Measurements from ENCODE around the gene MOSPD2. TPM values are rescaled to one million over a fixed set of nuclear protein-coding genes. Genes with fewer than 3 reads are reported as not detected.

The MOSPD2 gene
- total RNA-seq, 2 donors from 2014 or later: 12.1 to 23.1 TPM

GRCh38 chrX:14926471-14926870 lies 53.2 kb downstream of the MOSPD2 start:
- Histone ChIP-seq H3K27me3 (replicated peaks; ENCODE audit: insufficient read depth) (no peaks in the 10 kb centered on the region), H3K9me3 (no peaks in the 10 kb centered on the region), H3K36me3 (no peaks in the 10 kb centered on the region), H3K27ac (no peak overlapping the region), H3K4me3 (no peak overlapping the region), H3K4me1 (replicated peaks) (no peaks in the 10 kb centered on the region)
- TF ChIP-seq CTCF (IDR thresholded peaks at IDR 0.05) (no peak), POLR2A (IDR thresholded peaks at IDR 0.05) (no peak), POLR2AphosphoS5 (IDR thresholded peaks at IDR 0.05) (no peak)
- intact Hi-C loops (cut with DNase I): no loop called here
- 62% methylated on average over 1 of the region's 1 CpG for WGBS
- no peak for DNase-seq (ENCODE audit: low spot score)

- intact Hi-C loops (cut with DNase I): no loop called here
- DNase-seq (ENCODE audit: low spot score): no peak
- no peak overlapping the region for H3K4me3 ChIP-seq
- no peaks in the 10 kb centered on the region for H3K27me3 ChIP-seq (replicated peaks; ENCODE audit: insufficient read depth)
- TF ChIP-seq POLR2A (IDR thresholded peaks at IDR 0.05): no peak
- no peak for TF ChIP-seq CTCF (IDR thresholded peaks at IDR 0.05)
- TF ChIP-seq POLR2AphosphoS5 (IDR thresholded peaks at IDR 0.05): no peak
- no peaks in the 10 kb centered on the region for H3K36me3 ChIP-seq
- no peaks in the 10 kb centered on the region for H3K9me3 ChIP-seq
- WGBS: 38% methylated on average over 5 of the region's 5 CpGs
- no peak overlapping the region for H3K27ac ChIP-seq
- H3K4me1 ChIP-seq (replicated peaks): no peaks in the 10 kb centered on the region
Observed at GRCh38 chrX:14927401-14927800, 54.2 kb downstream of the MOSPD2 start.

- no peaks in the 10 kb centered on the region for H3K4me1 ChIP-seq (replicated peaks)
- H3K36me3 ChIP-seq: no peaks in the 10 kb centered on the region
- intact Hi-C loops (cut with DNase I): no loop called here
Observed at GRCh38 chrX:14930663-14931062, 57.4 kb downstream of the MOSPD2 start.

GRCh38 chrX:14932136-14932535 lies 58.9 kb downstream of the MOSPD2 start:
- TF ChIP-seq CTCF (IDR thresholded peaks at IDR 0.05) (no peak), POLR2A (IDR thresholded peaks at IDR 0.05) (no peak), POLR2AphosphoS5 (IDR thresholded peaks at IDR 0.05) (no peak)
- WGBS: 80% methylated on average over 1 of the region's 1 CpG
- no peak for DNase-seq (ENCODE audit: low spot score)
- intact Hi-C loops (cut with DNase I): no loop called here
- no peaks in the 10 kb centered on the region for H3K4me1 ChIP-seq (replicated peaks)
- H3K27me3 ChIP-seq (replicated peaks; ENCODE audit: insufficient read depth): no peaks in the 10 kb centered on the region
- no peaks in the 10 kb centered on the region for H3K36me3 ChIP-seq
- H3K9me3 ChIP-seq: no peaks in the 10 kb centered on the region
- H3K4me3 ChIP-seq: no peak overlapping the region
- H3K27ac ChIP-seq: no peak overlapping the region

More at GRCh38 chrX:14930663-14931062, 57.4 kb downstream of the MOSPD2 start:
- H3K9me3 ChIP-seq: no peaks in the 10 kb centered on the region
- WGBS: 62% methylated on average over 1 of the region's 1 CpG
- TF ChIP-seq CTCF (IDR thresholded peaks at IDR 0.05) (no peak), POLR2AphosphoS5 (IDR thresholded peaks at IDR 0.05) (no peak), POLR2A (IDR thresholded peaks at IDR 0.05) (no peak)
- H3K27ac ChIP-seq: no peak overlapping the region
- H3K4me3 ChIP-seq: no peak overlapping the region
- H3K27me3 ChIP-seq (replicated peaks; ENCODE audit: insufficient read depth): no peaks in the 10 kb centered on the region
- DNase-seq (ENCODE audit: low spot score): no peak

- WGBS: 85% methylated on average over 1 of the region's 1 CpG
- no peak for TF ChIP-seq CTCF (IDR thresholded peaks at IDR 0.05)
- TF ChIP-seq POLR2A (IDR thresholded peaks at IDR 0.05): no peak
- no peak for TF ChIP-seq POLR2AphosphoS5 (IDR thresholded peaks at IDR 0.05)
- DNase-seq (ENCODE audit: low spot score): no peak
- H3K27ac ChIP-seq: no peak overlapping the region
- H3K4me3 ChIP-seq: no peak overlapping the region
- H3K36me3 ChIP-seq: no peaks in the 10 kb centered on the region
- intact Hi-C loops (cut with DNase I): no loop called here
- no peaks in the 10 kb centered on the region for H3K4me1 ChIP-seq (replicated peaks)
- H3K27me3 ChIP-seq (replicated peaks; ENCODE audit: insufficient read depth): no peaks in the 10 kb centered on the region
- no peaks in the 10 kb centered on the region for H3K9me3 ChIP-seq
Observed at GRCh38 chrX:14934423-14934822, 61.2 kb downstream of the MOSPD2 start.
